HG03354 (cell line): ENCODE data around the gene WDR70.

Experiments
- ATAC-seq: cut with Tn5 transposase; IDR thresholded peaks from one replicate; pipeline ENCODE4 v1.9.1; 2021; ENCODE audit warnings: mild to moderate bottlenecking; ENCODE audit not compliant: unreplicated experiment, poor library complexity, severe bottlenecking

The WDR70 gene

DNA sequence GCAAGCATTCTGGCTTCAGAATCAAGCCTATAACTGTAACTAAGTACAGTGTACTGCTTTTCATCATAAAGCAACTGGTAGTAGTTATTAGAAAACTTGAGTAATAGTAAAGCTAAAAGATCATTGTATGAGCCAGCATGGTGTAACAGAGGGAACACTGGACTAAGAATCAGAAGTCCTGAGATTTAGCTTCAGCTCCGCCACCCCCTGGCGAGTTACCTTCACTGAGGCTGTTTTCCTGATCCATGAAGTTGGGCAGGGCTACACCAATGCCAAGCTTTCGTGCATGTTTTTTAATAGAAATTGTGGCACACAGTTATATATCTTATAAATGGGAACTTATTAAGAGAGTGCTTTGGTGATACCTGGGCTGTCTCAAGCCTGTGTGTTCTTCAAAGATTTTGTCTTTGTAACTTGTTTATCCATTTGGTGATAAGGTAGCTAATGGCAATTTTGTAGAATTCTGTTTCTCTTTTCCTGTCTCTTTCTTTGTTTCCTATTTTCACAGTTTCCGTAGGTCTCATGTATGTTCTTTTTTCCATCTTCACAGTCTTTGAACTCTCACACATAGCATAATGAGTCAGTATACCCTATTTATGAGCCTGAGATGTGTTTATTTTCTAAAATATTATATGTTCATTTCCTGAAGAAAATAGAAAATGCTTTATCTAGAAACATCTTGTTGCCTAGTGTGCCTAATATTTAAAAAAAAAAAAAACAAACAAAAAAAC lies 358.4 kb downstream of the WDR70 start:
- no peak for ATAC-seq

DNA sequence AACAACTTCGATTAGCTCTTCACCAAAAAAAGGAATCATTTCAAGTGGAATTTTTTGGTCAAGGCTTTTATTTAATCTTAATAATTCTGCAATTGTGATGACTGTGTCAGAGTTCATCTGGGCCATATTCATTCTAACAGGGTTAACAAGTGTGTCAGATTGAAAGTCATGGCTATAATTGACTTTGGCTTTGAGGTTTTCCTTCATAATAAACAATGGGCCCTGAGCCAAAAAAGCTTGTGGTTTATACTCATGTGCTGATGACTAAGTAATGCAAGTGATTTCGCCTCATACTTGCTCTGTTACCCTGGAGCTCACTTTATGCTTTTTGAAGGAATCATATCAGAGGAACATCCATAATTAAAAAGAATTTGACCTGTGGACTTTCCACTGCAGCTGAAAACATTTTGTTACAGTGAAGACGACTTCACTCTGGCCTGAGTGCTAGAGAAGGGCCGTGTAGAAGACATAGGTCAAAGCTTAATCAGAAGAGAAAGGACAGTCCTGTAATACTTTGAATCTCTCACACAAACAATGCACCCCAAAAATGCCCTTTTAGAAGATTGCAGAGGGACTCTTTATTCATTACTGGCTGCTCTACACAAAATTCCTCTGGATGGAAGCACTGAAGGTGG lies 359.1 kb downstream of the WDR70 start:
- ATAC-seq = peak; percentile 79

DNA sequence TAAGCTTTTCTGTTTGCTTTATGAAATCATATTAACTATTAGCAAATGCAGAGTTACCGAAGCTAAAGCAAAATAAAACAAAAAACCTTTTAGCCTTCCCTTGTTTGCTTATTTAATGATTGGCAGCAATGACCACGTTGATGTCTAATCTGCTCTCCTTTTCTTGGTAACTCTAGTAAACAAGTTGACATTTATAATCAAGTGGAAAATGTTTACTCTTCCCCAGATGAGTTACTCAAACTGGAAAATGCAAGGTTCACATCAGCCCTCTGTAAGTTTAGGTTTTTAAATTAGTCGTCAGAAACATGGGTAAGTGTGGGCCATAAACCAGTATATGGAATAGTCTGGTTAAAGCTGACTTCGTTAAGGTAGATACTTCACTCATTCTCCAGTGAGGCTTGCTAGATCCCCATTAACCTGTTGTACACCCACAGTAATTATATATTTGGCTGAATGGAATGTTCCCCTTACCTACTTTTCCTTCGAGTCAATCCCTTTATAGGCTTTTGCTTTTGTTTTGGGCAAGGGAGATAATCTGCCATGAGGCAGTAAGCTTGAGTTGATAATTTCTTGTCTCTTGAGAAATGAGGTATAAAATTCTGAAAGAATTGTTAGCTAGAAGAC lies 359.9 kb downstream of the WDR70 start:
- ATAC-seq = no peak

- ATAC-seq = no peak
These were observed 360.7 kb downstream of the WDR70 start for GRCh38 chr5:37739817-37740261.

DNA sequence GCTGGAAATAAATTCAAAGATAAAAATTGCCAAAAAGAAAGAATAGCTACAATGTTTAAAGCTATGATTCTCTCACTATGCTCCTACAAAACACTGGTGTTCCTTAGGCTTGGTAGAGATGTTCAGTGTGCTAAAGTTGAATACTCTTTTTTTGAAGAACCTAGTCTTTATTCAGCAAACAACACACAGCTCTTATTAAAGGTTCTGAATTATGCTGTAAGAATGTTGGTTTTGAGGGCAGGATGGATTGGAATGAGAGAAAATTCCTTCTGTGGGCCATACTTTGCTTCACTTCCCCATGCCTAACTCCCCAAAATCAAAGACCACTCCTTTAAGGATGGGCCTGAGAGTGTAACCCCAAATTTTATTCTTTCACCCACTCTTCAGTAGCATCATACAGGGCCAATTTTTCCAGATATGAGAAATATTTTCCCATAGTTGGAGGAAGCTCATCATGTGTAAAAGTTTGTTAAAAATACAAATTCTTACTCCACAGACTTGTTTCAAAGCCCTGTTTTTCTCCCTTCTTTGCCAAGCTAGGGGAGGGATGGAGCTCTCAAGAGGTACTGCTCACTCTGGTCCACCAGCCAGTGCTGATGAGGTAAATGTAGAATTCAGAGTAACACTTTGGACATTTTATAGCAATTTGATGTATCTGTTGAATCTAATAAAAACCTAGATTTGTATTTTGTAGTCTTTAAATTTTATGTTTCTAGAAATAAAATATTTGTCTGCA lies 361.4 kb downstream of the WDR70 start:
- ATAC-seq = no peak

GRCh38 chr5:37742111-37742510 lies 363.0 kb downstream of the WDR70 start:
- ATAC-seq = no peak

DNA sequence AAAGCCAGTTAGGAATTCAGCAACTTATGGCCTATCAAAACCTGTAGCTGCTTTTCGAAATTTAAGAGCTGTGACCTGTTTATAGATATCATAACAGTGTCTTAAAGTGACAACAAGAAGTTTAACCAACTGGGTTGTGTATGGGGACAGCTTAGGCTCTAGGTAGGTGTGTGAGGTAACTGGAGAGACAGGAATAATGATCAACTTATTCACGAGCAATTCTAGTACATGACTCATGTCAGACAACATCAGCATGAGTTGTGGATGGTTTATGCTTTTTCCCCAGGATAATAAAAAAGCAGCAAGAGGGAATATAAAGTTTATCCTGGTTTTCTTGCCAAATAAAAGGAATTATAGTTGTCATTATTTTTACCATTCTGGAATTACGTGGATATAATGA lies 372.1 kb downstream of the WDR70 start:
- ATAC-seq = no peak

DNA sequence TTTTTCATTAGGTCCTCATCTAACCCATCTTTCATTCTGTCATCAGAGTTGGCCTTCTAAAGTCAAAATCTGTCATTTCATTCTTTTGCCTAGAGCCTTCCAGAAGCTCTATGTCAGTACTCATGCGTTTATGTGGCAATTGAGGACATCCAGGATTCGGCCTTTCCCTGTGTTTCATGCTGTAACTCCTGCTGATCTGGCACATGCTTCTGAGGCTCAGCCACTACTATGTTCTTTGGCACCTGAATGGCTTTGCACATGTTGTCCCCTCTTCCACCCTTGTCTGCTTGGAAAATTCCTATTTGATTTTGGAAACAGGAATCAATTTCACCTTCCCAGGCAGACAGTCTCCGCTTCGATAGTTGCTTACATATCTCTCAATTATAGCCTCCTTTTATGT lies 375.9 kb downstream of the WDR70 start:
- ATAC-seq = no peak

- no peak for ATAC-seq
These were observed 376.5 kb downstream of the WDR70 start for GRCh38 chr5:37755581-37755980.

- no peak for ATAC-seq
These were observed 377.1 kb downstream of the WDR70 start for GRCh38 chr5:37756248-37756647.

DNA sequence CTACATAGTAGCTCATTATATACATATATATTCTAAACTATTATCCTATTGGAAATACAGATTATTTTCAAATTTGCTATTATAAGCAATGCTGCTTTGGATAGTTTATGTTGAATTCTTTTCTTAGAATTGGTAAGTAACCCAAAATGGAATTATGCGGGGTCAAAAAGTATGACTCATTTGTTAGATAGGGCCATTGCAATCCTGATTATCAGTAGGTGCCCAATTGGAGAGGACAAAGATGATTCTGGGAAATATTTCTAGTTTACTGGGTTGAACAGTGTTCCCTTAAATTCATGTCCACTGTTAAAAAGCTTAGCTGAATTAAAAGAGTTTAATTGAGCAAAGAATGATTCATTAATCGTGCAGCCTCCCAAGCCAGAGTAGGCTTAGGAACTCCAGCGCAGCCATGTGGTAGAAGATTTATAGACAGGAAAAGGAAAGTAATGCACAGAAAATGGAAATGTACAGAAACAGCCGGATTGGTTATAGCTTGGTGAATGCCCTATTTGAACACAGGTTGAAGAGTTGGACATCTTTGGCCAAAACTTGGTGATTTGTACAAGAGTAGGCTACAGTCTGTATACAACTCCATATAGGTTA lies 379.0 kb downstream of the WDR70 start:
- ATAC-seq = no peak

- no peak for ATAC-seq
These were observed 388.1 kb downstream of the WDR70 start for GRCh38 chr5:37767251-37767650.

DNA sequence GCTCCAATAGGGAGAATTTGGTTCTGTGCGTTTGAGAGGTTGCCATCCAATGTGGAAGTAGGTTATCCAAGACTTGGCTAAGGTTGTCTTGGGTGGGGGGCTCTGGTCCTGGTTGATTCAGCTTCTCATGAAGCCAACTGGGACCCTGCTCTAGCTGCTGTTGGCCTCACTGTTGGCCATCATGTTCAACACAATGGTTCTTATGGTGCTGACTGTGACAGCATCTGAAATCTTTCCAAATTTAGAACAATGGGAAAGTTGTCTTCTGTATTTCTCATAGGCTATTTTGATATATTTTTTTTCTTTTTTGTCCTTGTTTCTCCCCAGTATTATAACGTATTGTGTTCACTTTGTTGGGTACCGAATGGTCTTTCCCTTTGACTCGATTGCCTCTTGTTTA lies 388.8 kb downstream of the WDR70 start:
- no peak for ATAC-seq

GRCh38 chr5:37768371-37768770 lies 389.3 kb downstream of the WDR70 start:
- ATAC-seq = no peak

DNA sequence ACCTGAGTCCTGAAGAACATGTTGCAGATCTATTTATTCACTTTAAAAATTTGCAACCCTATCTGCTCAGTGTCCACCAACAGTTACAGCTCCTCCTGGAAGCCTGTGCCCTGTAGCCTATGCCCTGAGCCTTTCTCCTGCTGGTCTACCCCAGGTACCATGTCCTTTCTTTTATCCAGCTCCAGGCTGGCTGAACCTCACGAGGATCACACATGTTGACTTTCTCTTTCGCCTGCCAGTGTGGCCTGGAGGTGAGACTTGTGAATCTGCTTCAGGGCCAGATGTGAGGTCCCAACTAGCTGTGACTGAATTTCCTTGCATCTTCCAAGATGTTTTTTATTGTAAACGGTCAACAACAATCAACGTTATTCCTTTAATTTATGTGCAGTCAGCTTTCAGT lies 390.0 kb downstream of the WDR70 start:
- no peak for ATAC-seq

- ATAC-seq = no peak
These were observed 390.7 kb downstream of the WDR70 start for GRCh38 chr5:37769840-37770239.

DNA sequence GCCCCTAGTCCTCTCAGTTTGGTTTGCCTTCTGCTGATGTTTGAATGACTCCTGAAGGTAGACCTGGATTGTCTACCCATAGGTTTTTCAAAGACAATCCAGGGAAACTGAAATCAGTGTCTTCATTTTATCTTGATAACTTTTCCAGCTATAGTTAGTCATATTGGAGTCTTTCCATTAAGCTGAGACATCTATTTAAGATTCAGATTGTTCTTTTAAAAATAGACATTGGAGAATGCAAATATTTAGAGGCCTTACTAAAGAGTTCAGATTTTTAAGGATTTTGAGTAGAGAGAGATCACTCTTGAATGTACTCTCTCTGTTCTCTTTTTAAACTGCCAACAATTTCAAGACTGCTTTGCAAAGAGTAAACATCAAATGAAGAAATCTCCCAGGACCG lies 391.7 kb downstream of the WDR70 start:
- ATAC-seq = no peak

DNA sequence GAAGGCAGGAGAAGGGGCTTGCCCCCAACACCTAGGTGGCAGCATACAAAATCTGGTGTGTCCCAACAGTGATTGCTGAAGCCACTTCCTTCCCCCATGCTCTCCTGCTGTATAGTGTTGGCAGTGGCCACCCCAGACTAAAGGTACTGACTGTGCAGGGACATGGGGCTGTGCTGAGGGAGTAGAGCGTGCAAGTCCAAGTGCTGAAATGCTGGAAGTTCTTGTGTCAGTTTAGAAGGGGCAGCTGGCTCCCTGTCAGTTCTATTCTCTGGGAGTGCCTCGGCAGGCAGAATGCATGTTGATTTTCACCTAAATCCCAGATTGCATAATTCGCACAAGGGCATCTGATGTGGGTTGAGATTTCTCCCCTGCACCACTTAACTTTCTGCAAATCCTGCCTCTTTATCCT lies 392.1 kb downstream of the WDR70 start:
- no peak for ATAC-seq

DNA sequence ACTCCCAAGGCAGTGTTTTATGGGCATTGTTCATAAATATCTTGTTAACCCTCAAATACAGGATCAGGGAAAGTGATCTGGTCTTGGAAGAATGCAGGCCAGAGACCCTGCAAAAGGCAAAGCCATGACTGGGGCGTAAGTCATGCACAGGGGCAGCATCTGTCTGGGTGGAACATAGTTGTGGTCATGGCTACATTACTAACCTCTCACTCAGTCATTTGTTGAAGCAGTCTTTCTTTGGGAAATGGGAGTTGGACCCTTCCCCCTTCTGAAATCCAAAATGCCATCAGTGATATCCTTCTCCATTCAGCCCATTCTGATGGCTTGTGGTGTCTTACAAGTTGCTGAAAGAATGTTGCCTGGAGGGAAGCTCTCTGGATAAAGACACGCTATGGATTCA lies 392.6 kb downstream of the WDR70 start:
- no peak for ATAC-seq

- ATAC-seq = no peak
These were observed 393.1 kb downstream of the WDR70 start for GRCh38 chr5:37772255-37772654.
